CD4-positive, alpha-beta T cell treated with Interleukin-21 for 1 hour (primary cell): ENCODE data around the gene SLC11A1.

Experiments used
- DNase-seq: peaks from one replicate; pipeline ENCODE4 v3.0.0-alpha.2; 2020

The SLC11A1 gene

DNA sequence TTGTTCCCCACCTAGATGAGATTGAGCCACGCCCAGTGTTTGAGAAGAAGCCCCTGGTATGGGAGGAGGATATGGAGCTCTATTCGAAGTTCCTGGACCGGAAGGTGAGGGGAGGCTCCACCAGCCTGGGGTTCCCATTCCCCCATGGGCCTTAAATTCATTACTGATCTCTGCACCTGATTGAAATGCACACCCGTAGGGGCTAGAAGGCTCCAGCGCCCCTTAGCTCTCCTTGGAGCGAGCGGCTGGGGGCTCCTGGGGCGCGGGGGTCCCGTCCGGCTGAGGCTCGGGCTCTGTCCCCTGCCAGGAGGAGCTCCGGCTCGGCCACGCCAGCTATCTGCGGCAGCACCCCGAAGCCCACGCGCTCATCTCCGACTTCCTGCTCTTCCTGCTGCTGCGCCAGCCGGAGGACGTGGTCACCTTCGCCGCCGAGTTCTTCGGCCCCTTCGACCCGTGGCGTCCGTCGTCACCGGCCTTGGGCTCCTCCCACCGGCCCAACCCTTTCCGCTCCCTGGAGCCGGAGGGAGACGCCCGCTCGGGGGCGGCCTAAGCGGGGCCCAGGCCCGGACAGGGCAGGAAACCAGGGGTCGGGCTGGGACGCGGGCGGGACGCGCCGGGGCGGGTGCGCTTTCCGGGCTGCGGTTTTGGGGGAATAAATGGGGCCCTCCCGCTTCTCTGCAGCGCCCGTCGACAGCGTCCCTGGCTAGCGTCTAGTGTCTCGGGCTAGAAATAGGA is 14.5 kb upstream of the SLC11A1 start:
- peak; percentile 82 for DNase-seq

DNA sequence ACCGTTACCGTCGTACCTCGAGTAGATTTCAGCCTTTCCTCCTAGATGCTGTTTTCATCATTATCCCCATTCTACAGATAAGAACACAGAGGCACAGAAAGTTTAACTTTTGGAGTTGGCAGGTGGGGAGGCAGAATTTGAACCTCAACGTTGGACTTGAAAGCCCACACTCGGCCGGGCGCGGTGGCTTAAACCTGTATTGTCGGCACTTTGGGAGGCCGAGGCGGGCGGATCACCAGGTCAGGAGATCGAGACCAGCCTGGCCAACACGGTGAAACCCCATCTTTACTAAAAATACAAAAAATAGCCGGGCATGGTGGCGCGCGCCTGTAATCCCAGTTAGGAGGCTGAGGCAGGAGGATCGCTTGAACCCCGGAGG is 13.9 kb upstream of the SLC11A1 start:
- no peak for DNase-seq

DNA sequence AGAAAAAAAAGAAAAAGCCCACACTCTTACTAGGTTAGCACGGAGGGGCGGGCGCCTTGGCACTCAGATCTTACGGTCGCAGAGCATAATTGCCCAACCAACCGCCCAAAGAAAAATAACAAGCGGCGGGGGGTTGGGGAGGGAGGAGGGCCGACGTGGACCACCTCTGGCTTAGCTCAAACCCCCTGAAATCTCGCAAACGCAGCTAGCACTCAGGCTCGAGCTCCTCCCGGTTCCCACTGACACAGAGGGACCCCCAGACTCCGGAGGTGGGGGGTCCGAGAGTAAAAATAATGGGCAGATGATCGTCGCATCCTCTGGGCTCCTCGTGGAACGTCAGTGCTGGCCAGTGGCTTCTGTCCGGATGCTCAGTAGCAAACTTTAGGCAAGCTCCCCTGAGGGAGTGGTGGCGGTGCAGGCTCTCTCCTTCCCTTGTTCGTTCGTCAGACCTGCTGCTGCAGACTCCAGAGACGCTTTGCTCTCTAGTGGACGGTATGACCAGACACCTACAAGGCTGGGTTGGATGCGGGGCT is 13.4 kb upstream of the SLC11A1 start:
- DNase-seq = no peak

DNA sequence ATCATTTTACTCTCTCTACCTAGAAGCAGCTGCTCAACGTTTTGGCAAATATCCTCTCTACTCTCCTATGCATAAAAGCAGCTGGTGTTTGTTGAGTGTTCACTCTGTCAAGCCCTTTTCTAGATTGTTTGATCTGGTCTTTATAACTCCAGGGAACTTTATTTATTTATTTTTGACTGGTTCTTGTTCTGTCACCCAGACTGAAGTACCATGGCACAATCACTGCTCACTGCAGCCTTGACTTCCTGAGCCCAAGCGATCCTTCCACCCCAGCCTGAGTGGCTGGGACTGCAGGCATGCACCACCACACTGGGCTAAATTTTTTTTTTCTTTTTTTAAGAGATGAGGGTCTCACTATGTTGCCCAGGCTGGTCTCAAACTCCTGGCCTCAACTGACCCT is 12.7 kb upstream of the SLC11A1 start:
- DNase-seq = no peak

DNA sequence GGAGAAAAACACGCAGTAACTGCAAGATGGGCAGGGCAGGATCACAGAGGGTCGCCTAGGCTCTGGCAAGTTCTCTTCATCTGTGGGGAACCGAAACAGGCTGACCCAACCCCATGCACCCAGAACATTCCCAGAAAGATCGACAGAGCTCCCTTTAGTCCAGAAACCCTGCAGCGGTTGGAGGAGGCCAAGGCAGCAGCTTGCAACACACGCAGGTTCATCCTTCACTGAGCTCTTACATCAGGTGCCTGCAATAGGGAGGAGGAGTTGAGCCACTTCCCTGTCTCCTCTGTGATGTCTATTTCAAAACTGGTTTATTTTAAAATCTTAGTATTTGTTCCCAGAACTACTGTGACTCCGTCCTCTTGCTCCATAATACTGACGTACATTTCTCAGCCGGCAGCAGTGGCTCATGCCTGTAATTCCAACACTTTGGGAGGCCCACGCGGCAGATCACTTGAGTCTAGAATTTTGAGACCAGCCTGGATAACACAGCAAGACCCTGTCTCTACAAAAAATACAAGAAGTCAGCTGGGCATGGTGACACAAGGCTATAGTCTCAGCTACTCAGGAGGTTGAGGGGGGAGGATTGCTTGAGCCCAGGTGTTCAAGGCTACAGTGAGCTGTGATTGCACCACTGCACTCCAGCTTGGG is 11.5 kb upstream of the SLC11A1 start:
- peak; percentile 23 for DNase-seq

DNA sequence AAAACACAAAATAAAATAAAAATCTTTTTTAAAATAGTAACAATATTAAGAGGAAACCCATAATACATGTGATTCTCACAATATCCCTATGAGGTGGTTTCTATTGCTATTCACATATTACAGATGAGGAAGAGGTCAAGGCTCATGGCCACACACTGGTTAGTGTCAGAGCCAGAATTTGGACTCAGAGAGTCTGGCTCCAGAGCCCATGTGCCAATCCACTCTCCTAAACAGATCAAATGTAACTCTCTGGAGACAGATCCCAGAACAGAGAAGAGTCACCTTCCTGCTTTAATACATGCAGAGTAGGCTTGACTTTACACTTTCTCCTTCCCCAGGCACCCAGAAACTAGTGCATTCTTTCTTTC is 10.1 kb upstream of the SLC11A1 start:
- no peak for DNase-seq

DNA sequence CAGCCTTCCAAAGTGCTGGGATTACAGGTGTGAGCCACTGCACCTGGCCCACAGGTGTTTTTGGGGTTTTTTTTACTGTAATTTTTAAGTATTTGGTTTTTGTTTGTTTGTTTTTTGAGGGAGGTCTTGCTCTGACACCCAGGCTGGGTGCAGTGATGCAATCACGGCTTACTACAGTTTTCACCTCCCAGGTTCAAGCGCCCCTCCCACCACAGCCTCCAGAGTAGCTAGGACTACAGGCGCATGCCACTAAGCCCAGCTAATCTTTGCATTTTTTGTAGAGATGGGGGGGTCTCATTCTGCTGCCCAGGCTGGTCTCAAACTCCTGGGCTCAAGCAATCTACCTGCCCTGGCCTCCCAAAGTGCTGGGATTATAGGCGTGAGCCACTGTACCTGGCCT is 7.3 kb upstream of the SLC11A1 start:
- DNase-seq = no peak

DNA sequence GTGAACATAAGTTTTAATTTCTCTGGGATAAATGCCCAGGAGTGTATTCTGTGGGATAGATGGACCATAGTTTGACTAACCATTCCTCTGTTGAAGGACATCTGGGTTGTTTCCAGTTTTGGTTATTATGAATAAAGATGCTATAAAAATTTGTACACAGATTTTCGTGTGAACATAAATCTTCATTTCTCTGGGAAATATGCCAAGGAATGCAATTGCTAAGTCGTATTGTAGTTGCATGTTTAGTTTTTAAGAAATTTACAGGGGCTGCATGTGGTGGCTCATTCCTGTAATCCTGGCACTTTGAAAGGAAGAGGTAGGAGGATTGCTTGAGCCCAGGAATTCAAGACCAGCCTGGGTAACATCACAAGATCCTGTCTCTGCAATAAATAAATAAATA is 6.9 kb upstream of the SLC11A1 start:
- no peak for DNase-seq

DNA sequence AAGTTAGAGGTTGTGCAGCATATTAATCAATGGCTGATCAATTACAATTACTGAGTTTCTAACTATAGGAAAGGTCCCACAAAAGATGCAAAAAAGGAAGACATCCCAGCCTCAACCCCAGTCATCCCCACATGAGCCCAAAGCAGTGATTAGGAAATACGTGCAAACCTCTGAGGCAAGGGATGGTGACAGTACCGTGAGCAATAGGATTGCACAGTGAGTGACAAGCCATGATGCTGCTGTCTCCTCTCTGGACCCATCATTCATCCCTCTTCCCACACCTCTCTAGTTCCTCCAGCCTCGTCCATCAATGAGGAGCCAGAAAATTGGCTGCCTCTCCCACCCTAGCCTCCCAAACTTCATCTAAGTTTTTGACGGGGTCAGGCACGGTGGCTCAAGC is 4.0 kb upstream of the SLC11A1 start:
- no peak for DNase-seq

DNA sequence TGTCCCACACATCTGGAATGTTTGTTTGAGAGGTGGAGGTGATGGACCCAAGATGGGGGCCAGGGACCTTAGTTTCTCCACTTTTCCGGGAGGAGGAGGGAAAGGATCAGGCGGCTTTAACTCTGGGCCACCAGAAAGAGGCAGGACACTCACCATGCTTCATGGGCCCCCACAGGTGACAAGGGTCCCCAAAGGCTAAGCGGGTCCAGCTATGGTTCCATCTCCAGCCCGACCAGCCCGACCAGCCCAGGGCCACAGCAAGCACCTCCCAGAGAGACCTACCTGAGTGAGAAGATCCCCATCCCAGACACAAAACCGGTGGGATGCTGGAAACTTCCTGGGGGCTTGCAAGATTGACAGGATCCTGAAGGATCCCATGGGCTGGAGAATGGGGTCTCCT is 712 bp downstream of the SLC11A1 start:
- no peak for DNase-seq

DNA sequence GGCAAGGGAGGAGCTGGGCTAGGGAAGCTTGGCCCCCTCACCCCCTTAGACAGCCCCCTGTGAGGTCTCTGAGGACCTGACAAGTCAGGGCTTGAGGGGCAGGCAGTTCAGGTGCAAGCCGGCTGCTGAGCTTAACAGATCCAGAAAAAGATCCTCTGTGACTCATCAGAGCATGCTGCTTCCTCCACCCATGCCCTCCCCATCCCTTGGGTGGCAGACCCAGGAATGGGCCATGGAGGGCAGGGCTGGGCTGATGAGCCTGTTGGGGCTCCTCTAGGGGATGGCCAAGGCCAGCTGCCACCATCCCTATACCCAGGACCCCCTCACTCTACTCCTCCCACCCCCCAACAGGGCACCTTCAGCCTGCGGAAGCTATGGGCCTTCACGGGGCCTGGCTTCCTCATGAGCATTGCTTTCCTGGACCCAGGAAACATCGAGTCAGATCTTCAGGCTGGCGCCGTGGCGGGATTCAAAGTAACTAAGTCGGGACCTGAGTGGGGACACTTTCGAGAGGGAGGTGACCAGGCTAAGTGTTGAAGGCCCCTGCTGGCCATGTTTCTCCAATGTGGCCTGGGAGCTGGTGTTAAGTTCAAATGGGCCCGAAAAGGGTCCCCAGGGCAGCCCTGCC is 1.9 kb downstream of the SLC11A1 start:
- no peak for DNase-seq

DNA sequence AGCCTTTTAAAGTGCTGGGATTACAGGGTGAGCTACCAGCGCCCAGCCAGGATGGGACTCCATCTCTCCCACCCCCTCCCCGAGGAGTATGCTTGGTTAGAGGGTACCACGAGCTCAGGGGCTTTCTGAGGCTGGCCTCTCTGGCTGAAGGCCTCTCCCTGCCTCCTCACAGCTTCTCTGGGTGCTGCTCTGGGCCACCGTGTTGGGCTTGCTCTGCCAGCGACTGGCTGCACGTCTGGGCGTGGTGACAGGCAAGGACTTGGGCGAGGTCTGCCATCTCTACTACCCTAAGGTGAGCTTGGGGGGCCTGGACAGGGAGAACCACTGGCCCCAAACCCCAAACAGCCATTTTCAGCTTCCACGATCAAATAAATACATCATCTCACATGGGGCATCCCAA is 2.9 kb downstream of the SLC11A1 start:
- no peak for DNase-seq

DNA sequence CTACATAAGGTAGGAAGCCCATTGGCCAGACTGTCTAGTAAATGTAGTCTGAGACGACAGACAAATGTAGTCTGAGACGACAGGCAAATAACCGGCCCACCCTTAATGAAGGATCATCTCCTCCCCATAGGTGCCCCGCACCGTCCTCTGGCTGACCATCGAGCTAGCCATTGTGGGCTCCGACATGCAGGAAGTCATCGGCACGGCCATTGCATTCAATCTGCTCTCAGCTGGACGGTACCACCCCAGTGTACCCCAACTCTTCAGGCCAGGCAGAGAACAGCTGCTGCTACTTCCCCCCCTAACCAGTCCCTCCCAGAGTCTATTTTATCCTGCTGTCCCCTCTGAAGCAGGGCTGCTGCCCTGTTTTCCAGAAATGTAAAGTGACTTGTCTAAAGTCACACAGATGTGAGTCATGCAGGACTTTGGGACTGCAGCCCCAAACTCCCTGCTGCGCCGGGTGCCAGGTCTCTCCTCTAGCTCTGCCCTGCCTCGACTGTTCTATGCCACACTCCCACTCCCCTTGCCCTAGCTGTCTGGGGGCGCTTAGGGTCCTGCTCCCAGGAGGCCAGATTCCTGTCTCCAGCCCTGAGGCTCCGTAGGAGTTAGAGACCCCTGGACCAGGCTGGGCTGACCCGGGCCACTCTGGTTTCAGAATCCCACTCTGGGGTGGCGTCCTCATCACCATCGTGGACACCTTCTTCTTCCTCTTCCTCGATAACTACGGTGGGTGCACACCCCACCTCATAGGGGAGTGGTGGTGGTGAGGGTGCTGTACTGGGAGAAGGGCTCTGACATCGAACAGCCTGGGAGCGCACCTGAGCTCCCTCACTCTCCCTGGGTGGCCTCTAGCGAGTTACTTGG is 4.7 kb downstream of the SLC11A1 start:
- no peak for DNase-seq

DNA sequence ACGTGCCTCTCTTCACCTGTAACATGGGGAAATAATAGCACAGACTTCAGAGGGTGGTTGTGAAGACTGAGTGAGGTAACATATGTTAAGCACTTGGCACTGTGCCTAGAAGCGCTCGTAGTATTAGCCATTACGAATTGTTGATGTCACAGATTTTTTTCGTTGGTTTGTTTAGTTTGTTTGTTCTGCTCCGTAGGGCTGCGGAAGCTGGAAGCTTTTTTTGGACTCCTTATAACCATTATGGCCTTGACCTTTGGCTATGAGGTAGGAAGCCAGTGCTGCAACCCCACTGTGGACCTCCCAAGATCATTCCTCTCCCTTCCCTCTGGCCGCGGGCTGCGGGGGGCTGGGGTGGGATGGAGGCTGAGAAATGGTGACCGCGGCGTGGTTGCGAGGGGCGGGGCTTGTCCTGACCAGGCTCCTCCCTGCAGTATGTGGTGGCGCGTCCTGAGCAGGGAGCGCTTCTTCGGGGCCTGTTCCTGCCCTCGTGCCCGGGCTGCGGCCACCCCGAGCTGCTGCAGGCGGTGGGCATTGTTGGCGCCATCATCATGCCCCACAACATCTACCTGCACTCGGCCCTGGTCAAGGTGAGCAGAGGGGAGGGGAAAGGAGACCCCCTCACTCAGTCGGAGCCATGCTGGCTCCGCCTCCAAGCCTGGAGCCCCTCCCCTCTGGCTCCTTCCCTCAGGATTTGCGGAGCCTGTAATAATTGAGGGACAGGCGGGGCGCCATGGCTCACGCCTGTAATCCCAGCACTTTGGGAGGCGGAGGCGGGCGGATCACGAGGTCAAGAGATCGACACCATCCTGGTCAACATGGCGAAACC is 5.5 kb downstream of the SLC11A1 start:
- no peak for DNase-seq

DNA sequence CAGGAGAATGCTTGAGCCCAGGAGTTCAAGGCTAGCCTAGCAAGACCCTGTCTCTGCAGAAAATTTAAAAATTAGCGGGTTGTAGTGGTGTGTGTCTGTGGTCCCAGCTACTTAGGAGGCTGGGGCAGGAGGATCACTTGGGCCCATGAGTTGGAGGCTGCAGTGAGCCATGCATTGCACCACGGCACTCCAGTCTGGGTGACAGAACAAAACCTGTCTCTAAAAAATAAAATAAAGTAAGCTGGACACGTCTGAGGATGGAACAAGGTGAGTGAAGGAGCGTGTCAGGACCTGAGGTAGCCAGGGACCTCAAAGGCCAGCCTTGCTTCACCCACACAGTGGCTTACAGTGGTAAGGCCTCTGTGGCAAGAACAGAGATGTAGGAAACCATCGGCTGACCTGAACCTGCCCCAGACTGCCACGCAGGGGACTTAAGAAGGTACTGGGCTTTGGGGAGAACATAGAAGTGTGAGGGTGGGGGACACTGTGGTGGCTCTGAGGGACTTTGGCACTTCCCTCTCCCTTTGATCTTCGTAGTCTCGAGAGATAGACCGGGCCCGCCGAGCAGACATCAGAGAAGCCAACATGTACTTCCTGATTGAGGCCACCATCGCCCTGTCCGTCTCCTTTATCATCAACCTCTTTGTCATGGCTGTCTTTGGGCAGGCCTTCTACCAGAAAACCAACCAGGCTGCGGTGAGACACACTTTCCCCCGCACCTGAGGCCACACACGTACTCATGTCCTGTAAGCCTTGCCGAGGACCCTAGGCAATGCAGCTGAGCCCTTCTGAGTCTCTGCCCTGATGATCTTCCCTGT is 7.5 kb downstream of the SLC11A1 start:
- no peak for DNase-seq

DNA sequence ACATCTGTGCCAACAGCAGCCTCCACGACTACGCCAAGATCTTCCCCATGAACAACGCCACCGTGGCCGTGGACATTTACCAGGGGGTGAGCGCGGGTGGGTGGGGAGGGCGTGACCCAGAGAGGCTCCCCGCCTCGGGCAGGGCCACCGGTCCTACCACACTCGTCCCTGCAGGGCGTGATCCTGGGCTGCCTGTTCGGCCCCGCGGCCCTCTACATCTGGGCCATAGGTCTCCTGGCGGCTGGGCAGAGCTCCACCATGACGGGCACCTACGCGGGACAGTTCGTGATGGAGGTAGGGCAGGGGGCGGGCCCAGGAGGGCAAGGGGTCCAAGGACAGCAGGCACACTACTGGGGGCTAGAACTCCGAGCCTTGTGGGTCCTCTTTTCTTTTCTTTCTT is 9.1 kb downstream of the SLC11A1 start:
- DNase-seq = no peak

DNA sequence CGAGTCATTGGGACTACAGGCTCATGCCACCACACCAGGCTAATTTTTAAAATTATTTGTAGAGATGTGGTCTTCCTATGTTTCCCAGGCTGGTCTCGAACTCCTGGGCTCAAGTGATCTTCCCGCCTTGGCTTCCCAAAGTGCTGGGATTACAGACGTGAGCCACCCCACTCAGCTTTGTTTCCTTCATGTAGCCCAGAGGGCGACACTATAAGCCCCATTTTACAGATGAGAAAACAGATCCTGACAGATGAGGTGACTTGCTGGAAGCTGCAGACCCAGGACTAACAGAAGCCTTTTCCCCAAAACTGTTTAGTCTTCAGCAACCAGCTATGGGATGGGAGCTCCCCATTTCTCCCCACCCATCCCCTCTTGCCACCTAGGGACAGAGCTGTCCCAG is 10.4 kb downstream of the SLC11A1 start:
- no peak for DNase-seq

DNA sequence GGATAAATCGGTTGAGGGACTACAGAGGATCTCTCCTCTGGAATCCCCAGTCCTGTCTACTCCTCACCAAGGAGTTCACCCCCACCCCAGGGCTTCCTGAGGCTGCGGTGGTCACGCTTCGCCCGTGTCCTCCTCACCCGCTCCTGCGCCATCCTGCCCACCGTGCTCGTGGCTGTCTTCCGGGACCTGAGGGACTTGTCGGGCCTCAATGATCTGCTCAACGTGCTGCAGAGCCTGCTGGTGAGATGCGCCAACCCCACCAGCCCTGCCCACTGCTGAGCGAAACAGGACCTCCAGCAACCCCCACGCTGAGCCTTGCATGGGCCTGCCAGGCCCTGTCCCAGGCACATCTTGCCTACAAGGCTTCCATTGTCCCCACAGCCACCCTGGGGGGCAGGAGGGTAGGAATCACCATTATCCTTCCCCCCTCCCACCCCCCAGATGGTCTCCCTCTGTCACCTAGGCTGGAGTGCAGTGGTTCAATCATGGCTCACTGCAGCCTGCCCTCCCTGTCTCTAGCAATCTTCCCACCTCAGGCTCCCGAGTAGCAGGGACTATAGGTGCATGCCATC is 10.9 kb downstream of the SLC11A1 start:
- DNase-seq = no peak

DNA sequence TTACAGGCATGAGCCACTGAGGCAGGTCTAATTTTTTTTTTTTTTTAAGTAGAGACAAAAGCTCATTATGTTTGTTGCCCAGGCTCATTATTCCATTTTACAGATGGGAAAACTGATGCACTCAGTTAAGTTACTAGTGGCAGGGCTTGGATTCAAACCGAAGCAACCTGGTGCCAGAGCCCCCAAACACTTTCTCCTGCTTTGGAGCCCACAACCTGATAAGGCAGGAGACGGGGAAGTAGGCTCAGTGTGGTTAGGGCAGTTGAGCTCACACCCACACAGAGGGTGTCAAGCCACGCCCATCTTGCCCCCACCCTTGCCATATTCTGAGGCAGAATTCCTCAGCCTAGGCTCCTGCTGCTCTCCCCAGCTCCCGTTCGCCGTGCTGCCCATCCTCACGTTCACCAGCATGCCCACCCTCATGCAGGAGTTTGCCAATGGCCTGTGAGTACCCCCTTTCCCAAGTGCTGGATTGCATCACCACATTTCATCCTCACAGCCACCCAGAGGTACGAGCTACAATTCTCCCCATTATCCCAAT is 11.7 kb downstream of the SLC11A1 start:
- peak; percentile 48 for DNase-seq

DNA sequence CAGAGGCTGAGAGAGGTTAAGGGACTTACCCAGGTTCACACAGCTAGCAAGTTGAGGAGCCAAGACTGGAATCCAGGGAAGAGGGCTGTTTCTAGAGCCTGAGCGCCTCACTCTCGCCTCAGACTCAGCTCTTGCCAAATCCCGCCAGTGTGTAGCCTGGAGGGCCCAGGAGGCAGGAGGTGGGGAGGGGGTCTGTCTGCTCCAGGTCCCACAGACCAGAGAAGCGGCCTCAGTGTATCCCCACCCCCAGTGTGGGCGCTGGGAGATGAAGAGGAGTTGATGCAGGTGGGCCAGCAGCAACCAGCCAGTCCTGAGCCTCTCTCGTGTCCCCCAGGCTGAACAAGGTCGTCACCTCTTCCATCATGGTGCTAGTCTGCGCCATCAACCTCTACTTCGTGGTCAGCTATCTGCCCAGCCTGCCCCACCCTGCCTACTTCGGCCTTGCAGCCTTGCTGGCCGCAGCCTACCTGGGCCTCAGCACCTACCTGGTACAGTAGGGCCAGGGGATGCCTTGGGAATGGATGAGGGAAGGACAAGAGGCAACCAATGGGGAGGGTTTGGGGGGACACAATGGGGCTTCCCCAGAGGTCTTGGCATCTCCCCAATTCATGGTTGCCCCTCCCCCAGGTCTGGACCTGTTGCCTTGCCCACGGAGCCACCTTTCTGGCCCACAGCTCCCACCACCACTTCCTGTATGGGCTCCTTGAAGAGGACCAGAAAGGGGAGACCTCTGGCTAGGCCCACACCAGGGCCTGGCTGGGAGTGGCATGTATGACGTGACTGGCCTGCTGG is 12.4 kb downstream of the SLC11A1 start:
- no peak for DNase-seq
